BE2C (cell line): ENCODE measurements around the gene PHACTR3.

ENCODE experiments used
- DNase-seq: peaks from one replicate; pipeline ENCODE4 v3.0.0-alpha.2; 2020
- H3K27me3 ChIP-seq: fragments of 250-450 bp; sonication (Bioruptor Pico); 2 replicates; pipeline ENCODE4 v1.5.1; 2020; ENCODE audit warnings: mild to moderate bottlenecking
- H3K36me3 ChIP-seq: fragments of 250-450 bp; sonication (Bioruptor Pico); 2 replicates; pipeline ENCODE4 v1.5.1; 2020; ENCODE audit warnings: mild to moderate bottlenecking
- H3K4me1 ChIP-seq: fragments of 250-450 bp; sonication (Bioruptor Pico); 2 replicates; pipeline ENCODE4 v1.5.1; 2020
- H3K4me3 ChIP-seq: 2 replicates; pipeline ENCODE4 v1.5.1; 2011; ENCODE audit warnings: low read depth, low read length
- H3K9me3 ChIP-seq: fragments of 250-450 bp; sonication (Bioruptor Pico); 2 replicates; pipeline ENCODE4 v1.5.1; 2020
- CTCF ChIP-seq: IDR thresholded peaks from 2 replicates; pipeline ENCODE4 v1.5.1; 2012; ENCODE audit warnings: mild to moderate bottlenecking, low read depth, low read length

Gene PHACTR3

GRCh38 chr20:59824711-59825562, 220.6 kb downstream of the PHACTR3 start:
- Histone ChIP-seq H3K36me3 (no peaks in the 10 kb centered on the region), H3K9me3 (no peaks in the 10 kb centered on the region), H3K27me3 (no peaks in the 10 kb centered on the region), H3K4me1 (no peaks in the 10 kb centered on the region), H3K4me3 (no peak overlapping the region)
- DNase-seq, result no peak
- TF ChIP-seq CTCF, result no peak

DNA sequence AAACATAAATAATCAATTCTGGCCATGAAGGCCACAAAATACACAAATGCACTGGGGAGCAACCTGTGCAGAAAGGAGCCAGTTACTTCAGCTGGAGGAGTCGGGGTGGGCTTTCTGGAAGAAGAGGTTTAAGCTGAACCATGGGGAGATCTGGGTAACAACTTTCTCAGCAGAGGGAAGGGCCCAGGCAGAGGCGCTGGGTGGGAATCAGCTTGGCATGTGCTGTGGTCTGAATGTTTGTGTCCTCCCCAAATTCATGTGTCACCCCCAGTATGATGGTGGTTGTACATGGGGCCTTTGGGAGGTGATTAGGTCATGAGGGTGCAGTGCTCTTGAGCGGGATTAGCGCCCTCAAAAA, 221.2 kb downstream of the PHACTR3 start:
- no peak for TF ChIP-seq CTCF
- Histone ChIP-seq H3K36me3 (no peaks in the 10 kb centered on the region), H3K27me3 (no peaks in the 10 kb centered on the region), H3K9me3 (no peaks in the 10 kb centered on the region), H3K4me3 (no peak overlapping the region), H3K4me1 (no peaks in the 10 kb centered on the region)
- DNase-seq, result no peak

GRCh38 chr20:59825944-59826759, 221.8 kb downstream of the PHACTR3 start:
- no peaks in the 10 kb centered on the region for H3K27me3 ChIP-seq
- H3K4me1 ChIP-seq, result no peaks in the 10 kb centered on the region
- no peaks in the 10 kb centered on the region for H3K9me3 ChIP-seq
- no peak for DNase-seq
- no peak overlapping the region for H3K4me3 ChIP-seq
- H3K36me3 ChIP-seq, result no peaks in the 10 kb centered on the region
- no peak for TF ChIP-seq CTCF

GRCh38 chr20:59827138-59828056, 223.1 kb downstream of the PHACTR3 start:
- H3K27me3 ChIP-seq, result no peaks in the 10 kb centered on the region
- no peaks in the 10 kb centered on the region for H3K4me1 ChIP-seq
- H3K36me3 ChIP-seq, result no peaks in the 10 kb centered on the region
- no peak for DNase-seq
- no peak overlapping the region for H3K4me3 ChIP-seq
- TF ChIP-seq CTCF, result no peak
- H3K9me3 ChIP-seq, result no peaks in the 10 kb centered on the region

- Histone ChIP-seq H3K36me3 (no peaks in the 10 kb centered on the region), H3K4me3 (no peak overlapping the region), H3K9me3 (no peaks in the 10 kb centered on the region), H3K27me3 (no peaks in the 10 kb centered on the region), H3K4me1 (no peaks in the 10 kb centered on the region)
- TF ChIP-seq CTCF, result no peak
- DNase-seq, result no peak
Measured at GRCh38 chr20:59828125-59829053, 224.0 kb downstream of the PHACTR3 start.
